ENCODE measurements around the gene GALNT9.
A peak's percentile ranks its signal among the peaks of the same experiment; 100 is the strongest.

The GALNT9 gene

DNA sequence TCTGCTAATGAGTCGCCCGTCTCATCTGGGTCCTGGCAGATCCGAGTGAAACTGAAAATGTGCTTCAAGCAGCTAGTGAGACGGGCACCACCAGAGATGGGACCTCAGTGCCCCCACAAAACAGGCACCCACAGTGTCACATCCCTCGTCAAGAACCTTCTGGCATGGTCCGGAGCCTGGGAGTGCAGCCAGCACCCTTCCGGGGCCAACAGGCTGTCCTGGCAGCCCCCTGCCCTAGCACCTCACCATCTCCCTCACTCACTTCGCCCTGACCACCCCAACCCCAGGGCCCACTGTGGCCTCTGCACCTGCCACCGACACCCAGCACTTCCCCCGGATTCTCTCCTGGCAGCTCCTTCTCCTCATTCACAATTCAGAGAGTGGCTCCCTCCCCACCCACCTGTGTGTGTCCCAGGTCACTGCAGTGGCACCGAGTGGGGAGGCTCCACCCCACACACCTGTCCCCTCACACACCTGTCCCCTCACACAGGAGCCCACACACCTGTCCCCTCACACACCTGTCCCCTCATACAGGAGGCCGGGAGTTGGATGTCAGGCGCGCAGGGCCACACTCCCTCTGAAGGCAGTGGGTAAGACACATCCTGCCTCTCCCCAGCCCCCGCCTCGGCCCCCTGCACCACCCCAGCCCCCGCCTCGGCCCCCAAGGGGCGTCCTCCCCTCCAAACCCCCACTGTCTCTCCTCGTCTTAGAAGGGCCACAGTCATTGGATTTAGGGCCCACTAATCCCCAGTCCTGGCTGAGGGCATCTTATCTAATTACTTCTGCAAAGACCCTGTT is 7.9 kb downstream of the GALNT9 start:
- H2AFZ ChIP-seq (ENCODE audit: low read length) = no peak overlapping the region
- no peak overlapping the region for H3K9ac ChIP-seq (ENCODE audit: low read depth, low read length, poor library complexity)
- peaks cover 4% of the 10 kb centered on the region for H3K79me1 ChIP-seq (ENCODE audit: low read depth, low read length)
- no peak overlapping the region for H3K4ac ChIP-seq (ENCODE audit: low read length)
- H4K8ac ChIP-seq (ENCODE audit: low read depth, low read length) = no peak overlapping the region
- H2BK120ac ChIP-seq (ENCODE audit: low read depth, low read length) = no peak overlapping the region
- no peak overlapping the region for H3K27ac ChIP-seq (replicated peaks; ENCODE audit: low read length)
- H3K4me3 ChIP-seq (ENCODE audit: low read length in 2 of 2) = no peak overlapping the region
- H3K36me3 ChIP-seq (replicated peaks in 1 of 2; ENCODE audit: control insufficient read depth in 2 of 2, insufficient read depth in 2 of 2, low read length in 2 of 2) = no peaks in the 10 kb centered on the region
- no peak overlapping the region for H3K18ac ChIP-seq (ENCODE audit: low read length)
- H2BK12ac ChIP-seq (ENCODE audit: low read length) = no peak overlapping the region
- H3K9me3 ChIP-seq (replicated peaks in 1 of 2; ENCODE audit: control insufficient read depth in 2 of 2, insufficient read depth in 1 of 2, low read depth in 1 of 2, low read length in 2 of 2) = peaks cover 0 to 2% of the 10 kb centered on the region in 2 donors
- no peaks in the 10 kb centered on the region for H3K4me1 ChIP-seq (ENCODE audit: control insufficient read depth in 2 of 2, insufficient read depth in 1 of 2, low read depth in 1 of 2, low read length in 2 of 2)
- peak overlapping the region; percentile 24 for H2BK5ac ChIP-seq (ENCODE audit: low read length)
- no peak overlapping the region for H2BK15ac ChIP-seq (ENCODE audit: low read length)
- WGBS, 2 donors (ENCODE audit: extremely low coverage in 2 of 2, insufficient read length in 2 of 2, insufficient replicate concordance in 1 of 2) = no CpG with 5 or more reads among the region's 20 CpGs
- no peak overlapping the region for H4K91ac ChIP-seq (ENCODE audit: low read depth, low read length, poor library complexity)
- no peak overlapping the region for H3K4me2 ChIP-seq (ENCODE audit: insufficient read depth, low read length, poor library complexity, severe bottlenecking)
- no peak overlapping the region for H3K14ac ChIP-seq (ENCODE audit: low read length)
- no peak overlapping the region for H2AK5ac ChIP-seq (ENCODE audit: low read depth, low read length)
- no peak for DNase-seq (ENCODE audit: low spot score)
- no peak overlapping the region for H3K23ac ChIP-seq (ENCODE audit: low read depth, low read length, poor library complexity)
- H3K27me3 ChIP-seq (ENCODE audit: control insufficient read depth in 3 of 3, insufficient read depth in 3 of 3, low read depth in 1 of 3, low read length in 3 of 3) = peaks cover 0 to 80% (median 6%) of the 10 kb centered on the region in 3 experiments

DNA sequence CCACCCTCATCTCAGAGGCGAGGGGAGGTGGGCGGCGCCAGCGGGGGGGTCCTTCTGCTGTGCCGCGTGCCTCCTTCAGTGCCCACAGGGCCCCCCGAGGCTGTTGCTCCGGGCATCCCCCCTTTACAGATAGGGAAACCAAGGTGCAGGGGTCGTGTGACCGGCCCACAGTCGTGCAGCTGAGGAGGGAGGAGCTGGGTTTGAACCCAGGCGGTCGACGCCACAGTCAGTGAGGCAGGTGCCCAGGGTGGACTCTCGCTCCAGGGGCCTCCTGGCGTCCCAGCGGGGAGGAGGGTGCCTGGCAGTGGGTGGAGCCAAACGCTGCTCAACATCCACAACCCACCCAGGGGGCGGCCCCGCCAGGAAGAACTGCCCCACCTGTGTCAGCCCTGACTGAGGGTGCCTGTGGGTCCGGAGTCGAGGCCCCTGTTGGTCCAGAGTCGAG is 8.6 kb downstream of the GALNT9 start:
- no peak overlapping the region for H3K14ac ChIP-seq (ENCODE audit: low read length)
- no peak overlapping the region for H3K23ac ChIP-seq (ENCODE audit: low read depth, low read length, poor library complexity)
- H3K4me2 ChIP-seq (ENCODE audit: insufficient read depth, low read length, poor library complexity, severe bottlenecking) = no peak overlapping the region
- no peak overlapping the region for H2AFZ ChIP-seq (ENCODE audit: low read length)
- no CpG with 5 or more reads among the region's 23 CpGs for WGBS, 2 donors (ENCODE audit: extremely low coverage in 2 of 2, insufficient read length in 2 of 2, insufficient replicate concordance in 1 of 2)
- H2BK5ac ChIP-seq (ENCODE audit: low read length) = peak overlapping the region; percentile 24
- no peak overlapping the region for H3K4me3 ChIP-seq (ENCODE audit: low read length in 2 of 2)
- H3K9me3 ChIP-seq (replicated peaks in 1 of 2; ENCODE audit: control insufficient read depth in 2 of 2, insufficient read depth in 1 of 2, low read depth in 1 of 2, low read length in 2 of 2) = peaks cover 0 to 2% of the 10 kb centered on the region in 2 donors
- no peak overlapping the region for H4K8ac ChIP-seq (ENCODE audit: low read depth, low read length)
- H3K4me1 ChIP-seq (ENCODE audit: control insufficient read depth in 2 of 2, insufficient read depth in 1 of 2, low read depth in 1 of 2, low read length in 2 of 2) = no peaks in the 10 kb centered on the region
- peaks cover 0 to 79% (median 2%) of the 10 kb centered on the region in 3 experiments for H3K27me3 ChIP-seq (ENCODE audit: control insufficient read depth in 3 of 3, insufficient read depth in 3 of 3, low read depth in 1 of 3, low read length in 3 of 3)
- no peak overlapping the region for H2AK5ac ChIP-seq (ENCODE audit: low read depth, low read length)
- no peak overlapping the region for H4K91ac ChIP-seq (ENCODE audit: low read depth, low read length, poor library complexity)
- no peak overlapping the region for H2BK12ac ChIP-seq (ENCODE audit: low read length)
- H3K18ac ChIP-seq (ENCODE audit: low read length) = peak overlapping the region; percentile 48
- DNase-seq (ENCODE audit: low spot score) = no peak
- H3K36me3 ChIP-seq (replicated peaks in 1 of 2; ENCODE audit: control insufficient read depth in 2 of 2, insufficient read depth in 2 of 2, low read length in 2 of 2) = no peaks in the 10 kb centered on the region
- no peak overlapping the region for H3K4ac ChIP-seq (ENCODE audit: low read length)
- H3K27ac ChIP-seq (replicated peaks; ENCODE audit: low read length) = no peak overlapping the region
- peaks cover 4% of the 10 kb centered on the region for H3K79me1 ChIP-seq (ENCODE audit: low read depth, low read length)
- H2BK15ac ChIP-seq (ENCODE audit: low read length) = no peak overlapping the region
- H2BK120ac ChIP-seq (ENCODE audit: low read depth, low read length) = no peak overlapping the region
- H3K9ac ChIP-seq (ENCODE audit: low read depth, low read length, poor library complexity) = no peak overlapping the region

DNA sequence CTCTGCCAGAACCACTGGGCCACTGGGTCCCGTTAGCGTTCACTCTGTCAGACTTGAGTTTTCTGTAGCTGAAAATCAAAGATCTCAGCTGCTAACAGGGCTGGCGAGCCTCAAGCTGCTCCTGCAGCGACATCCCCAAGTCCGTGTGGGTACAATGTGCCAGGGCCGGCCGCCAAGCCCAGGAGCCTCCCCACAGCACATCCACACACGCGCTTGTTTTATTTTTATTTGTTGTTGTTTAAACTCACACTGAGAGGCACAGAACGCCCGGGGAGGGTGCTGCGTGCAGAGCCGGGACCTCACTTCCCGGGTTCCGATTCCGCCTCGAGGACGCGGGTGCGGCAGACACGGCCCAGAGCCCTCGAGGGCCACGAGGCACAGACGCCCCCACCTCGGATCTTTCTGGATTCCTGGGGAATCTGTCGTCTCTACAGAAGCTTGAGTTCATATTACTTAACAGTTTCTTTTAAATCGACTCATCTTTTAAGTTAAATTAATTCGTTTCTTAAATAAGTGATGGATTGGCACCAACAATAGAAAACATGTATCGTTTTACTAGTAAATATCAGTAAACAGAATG is 9.3 kb downstream of the GALNT9 start:
- no peak overlapping the region for H4K91ac ChIP-seq (ENCODE audit: low read depth, low read length, poor library complexity)
- H3K36me3 ChIP-seq (replicated peaks in 1 of 2; ENCODE audit: control insufficient read depth in 2 of 2, insufficient read depth in 2 of 2, low read length in 2 of 2) = no peaks in the 10 kb centered on the region
- peaks cover 0 to 79% (median 2%) of the 10 kb centered on the region in 3 experiments for H3K27me3 ChIP-seq (ENCODE audit: control insufficient read depth in 3 of 3, insufficient read depth in 3 of 3, low read depth in 1 of 3, low read length in 3 of 3)
- no peak overlapping the region for H3K4me3 ChIP-seq (ENCODE audit: low read length in 2 of 2)
- no peak overlapping the region for H4K8ac ChIP-seq (ENCODE audit: low read depth, low read length)
- no peak overlapping the region for H3K4me2 ChIP-seq (ENCODE audit: insufficient read depth, low read length, poor library complexity, severe bottlenecking)
- H2BK120ac ChIP-seq (ENCODE audit: low read depth, low read length) = no peak overlapping the region
- no peak overlapping the region for H2AFZ ChIP-seq (ENCODE audit: low read length)
- no peaks in the 10 kb centered on the region for H3K4me1 ChIP-seq (ENCODE audit: control insufficient read depth in 2 of 2, insufficient read depth in 1 of 2, low read depth in 1 of 2, low read length in 2 of 2)
- whole genome bisulfite sequencing, 2 donors (ENCODE audit: extremely low coverage in 2 of 2, insufficient read length in 2 of 2, insufficient replicate concordance in 1 of 2) = no CpG with 5 or more reads among the region's 29 CpGs
- no peak overlapping the region for H3K4ac ChIP-seq (ENCODE audit: low read length)
- no peak for DNase-seq (ENCODE audit: low spot score)
- no peak overlapping the region for H3K27ac ChIP-seq (replicated peaks; ENCODE audit: low read length)
- peak overlapping the region; percentile 24 for H2BK5ac ChIP-seq (ENCODE audit: low read length)
- no peak overlapping the region for H3K23ac ChIP-seq (ENCODE audit: low read depth, low read length, poor library complexity)
- no peak overlapping the region for H2BK12ac ChIP-seq (ENCODE audit: low read length)
- H3K9ac ChIP-seq (ENCODE audit: low read depth, low read length, poor library complexity) = no peak overlapping the region
- no peak overlapping the region for H2BK15ac ChIP-seq (ENCODE audit: low read length)
- no peak overlapping the region for H3K14ac ChIP-seq (ENCODE audit: low read length)
- H3K9me3 ChIP-seq (replicated peaks in 1 of 2; ENCODE audit: control insufficient read depth in 2 of 2, insufficient read depth in 1 of 2, low read depth in 1 of 2, low read length in 2 of 2) = peaks cover 0 to 2% of the 10 kb centered on the region in 2 donors
- H3K79me1 ChIP-seq (ENCODE audit: low read depth, low read length) = peaks cover 4% of the 10 kb centered on the region
- no peak overlapping the region for H2AK5ac ChIP-seq (ENCODE audit: low read depth, low read length)
- H3K18ac ChIP-seq (ENCODE audit: low read length) = no peak overlapping the region

DNA sequence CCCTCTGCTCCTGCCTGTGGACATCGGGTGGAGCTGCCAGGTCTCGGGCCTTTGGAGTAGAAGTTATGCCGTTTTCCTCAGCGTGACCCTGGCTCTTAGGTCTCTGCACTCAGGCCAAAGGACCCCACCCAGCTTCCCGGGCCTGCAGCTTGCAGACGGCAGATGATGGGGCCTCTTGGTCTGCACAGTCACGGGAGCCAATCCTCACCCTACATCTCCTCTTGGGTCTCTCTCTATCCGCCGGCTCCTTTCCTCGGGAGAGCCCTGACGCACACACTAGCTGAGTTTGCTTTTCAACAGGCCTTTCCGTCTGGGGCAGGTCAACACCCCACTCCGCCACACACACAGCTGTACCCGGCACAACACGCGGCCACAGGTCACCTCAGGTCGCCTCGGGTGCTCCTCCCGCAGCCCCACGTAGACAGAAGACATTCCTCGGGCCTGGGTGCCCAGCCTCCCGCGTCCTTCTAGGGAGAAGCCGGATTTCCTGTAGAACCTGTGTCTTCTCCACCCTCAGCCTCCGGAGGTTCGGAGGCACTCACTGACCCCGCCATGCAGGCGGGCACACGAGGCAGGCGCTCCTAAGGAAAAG is 9.9 kb downstream of the GALNT9 start:
- no CpG with 5 or more reads among the region's 30 CpGs for WGBS, 2 donors (ENCODE audit: extremely low coverage in 2 of 2, insufficient read length in 2 of 2, insufficient replicate concordance in 1 of 2)
- peaks cover 0 to 74% (median 2%) of the 10 kb centered on the region in 3 experiments for H3K27me3 ChIP-seq (ENCODE audit: control insufficient read depth in 3 of 3, insufficient read depth in 3 of 3, low read depth in 1 of 3, low read length in 3 of 3)

More for the DNA sequence above, 9.9 kb downstream of the GALNT9 start:
- DNase-seq (ENCODE audit: low spot score) = no peak
- no peak overlapping the region for H2AFZ ChIP-seq (ENCODE audit: low read length)
- no peak overlapping the region for H3K27ac ChIP-seq (replicated peaks; ENCODE audit: low read length)
- no peak overlapping the region for H3K4me2 ChIP-seq (ENCODE audit: insufficient read depth, low read length, poor library complexity, severe bottlenecking)
- no peak overlapping the region for H3K9ac ChIP-seq (ENCODE audit: low read depth, low read length, poor library complexity)
- H3K36me3 ChIP-seq (replicated peaks in 1 of 2; ENCODE audit: control insufficient read depth in 2 of 2, insufficient read depth in 2 of 2, low read length in 2 of 2) = no peaks in the 10 kb centered on the region
- H2BK12ac ChIP-seq (ENCODE audit: low read length) = no peak overlapping the region
- no peak overlapping the region for H4K8ac ChIP-seq (ENCODE audit: low read depth, low read length)
- H3K4ac ChIP-seq (ENCODE audit: low read length) = no peak overlapping the region
- no peak overlapping the region for H2AK5ac ChIP-seq (ENCODE audit: low read depth, low read length)
- H2BK5ac ChIP-seq (ENCODE audit: low read length) = no peak overlapping the region
- no peak overlapping the region for H3K23ac ChIP-seq (ENCODE audit: low read depth, low read length, poor library complexity)
- no peak overlapping the region for H3K14ac ChIP-seq (ENCODE audit: low read length)
- H3K9me3 ChIP-seq (replicated peaks in 1 of 2; ENCODE audit: control insufficient read depth in 2 of 2, insufficient read depth in 1 of 2, low read depth in 1 of 2, low read length in 2 of 2) = peaks cover 0 to 3% of the 10 kb centered on the region in 2 donors
- H3K4me3 ChIP-seq (ENCODE audit: low read length in 2 of 2) = no peak overlapping the region
- no peak overlapping the region for H2BK15ac ChIP-seq (ENCODE audit: low read length)
- no peak overlapping the region for H3K18ac ChIP-seq (ENCODE audit: low read length)
- peak overlapping the region; percentile 53 for H4K91ac ChIP-seq (ENCODE audit: low read depth, low read length, poor library complexity)
- no peak overlapping the region for H2BK120ac ChIP-seq (ENCODE audit: low read depth, low read length)
- no peaks in the 10 kb centered on the region for H3K4me1 ChIP-seq (ENCODE audit: control insufficient read depth in 2 of 2, insufficient read depth in 1 of 2, low read depth in 1 of 2, low read length in 2 of 2)
- peaks cover 2% of the 10 kb centered on the region for H3K79me1 ChIP-seq (ENCODE audit: low read depth, low read length)
